Natural killer cell (primary cell): ENCODE data around the gene RUNX2. TPM values are rescaled to one million over a fixed set of nuclear protein-coding genes. Genes with fewer than 3 reads are reported as not detected.

ENCODE experiments used
- ATAC-seq, 3 donors: fragments of 150-1000 bp in 2 of 3; fragments of 200-7000 bp in 1 of 3; cut with Tn5 transposase; 1 replicate in 1 of 3; 2 replicates in 2 of 3; pipeline ENCODE4 v1.10.0; 2021; ENCODE audit warnings: mild to moderate bottlenecking in 2 of 3, moderate library complexity in 2 of 3
- DNase-seq, 2 donors: peaks; one replicate each; pipeline versions ENCODE4 v3.0.0 to v3.0.0-alpha.2; 2013 to 2021; ENCODE audit warnings: mixed read lengths in 1 of 2
- H3K27ac ChIP-seq: one replicate; pipeline ENCODE4 v1.5.1; 2013; ENCODE audit warnings: mild to moderate bottlenecking, low read length
- H3K27me3 ChIP-seq: one replicate; pipeline ENCODE4 v1.6.1; 2013; ENCODE audit warnings: low read length; ENCODE audit not compliant: control insufficient read depth, insufficient read depth
- H3K36me3 ChIP-seq: one replicate; pipeline ENCODE4 v1.6.1; 2013; ENCODE audit warnings: low read length; ENCODE audit not compliant: control insufficient read depth, insufficient read depth
- H3K4me1 ChIP-seq: one replicate; pipeline ENCODE4 v1.6.1; 2013; ENCODE audit warnings: low read length; ENCODE audit not compliant: control insufficient read depth, insufficient read depth
- H3K4me3 ChIP-seq: one replicate; pipeline ENCODE4 v1.5.1; 2013; ENCODE audit warnings: low read length
- H3K9me3 ChIP-seq: one replicate; pipeline ENCODE4 v1.6.1; 2013; ENCODE audit warnings: low read length; ENCODE audit not compliant: control insufficient read depth, insufficient read depth
- H3K27ac Mint-ChIP-seq, 2 donors: one replicate each; pipeline ENCODE4 v1.8.0; 2022; ENCODE audit warnings: mild to moderate bottlenecking in 2 of 2, mixed read lengths in 2 of 2, moderate library complexity in 1 of 2
- H3K27me3 Mint-ChIP-seq, 2 donors: one replicate each; pipeline ENCODE4 v1.8.0; 2022; ENCODE audit warnings: low read depth in 2 of 2, mixed read lengths in 2 of 2
- H3K36me3 Mint-ChIP-seq: one replicate; pipeline ENCODE4 v1.8.0; 2022; ENCODE audit warnings: mixed read lengths
- H3K4me1 Mint-ChIP-seq, 2 donors: one replicate each; pipeline ENCODE4 v1.8.0; 2022; ENCODE audit warnings: mixed read lengths in 2 of 2
- H3K4me3 Mint-ChIP-seq: one replicate; pipeline ENCODE4 v1.8.0; 2022; ENCODE audit warnings: mild to moderate bottlenecking, moderate library complexity, mixed read lengths
- H3K9me3 Mint-ChIP-seq, 2 donors: one replicate each; pipeline ENCODE4 v1.8.0; 2022; ENCODE audit warnings: mixed read lengths in 2 of 2
- CTCF ChIP-seq: fragments of 200-600 bp; IDR thresholded peaks from one replicate; pipeline ENCODE4 v1.8.0; 2022; ENCODE audit warnings: antibody characterized with exemption
- WGBS: methylation state at CpG from one replicate; pipeline ENCODE4 v1.1.7; 2013; ENCODE audit warnings: missing lambda C conversion rate; ENCODE audit not compliant: insufficient coverage; 5-methylcytosine and 5-hydroxymethylcytosine counted together
- intact Hi-C: fragments of 100-400 bp; cut with micrococcal nuclease; formaldehyde crosslinking; loops from one replicate; pipeline ENCODE4 v1.14.2; 2022
- total RNA-seq, 4 donors: library from RNA; stranded (reverse); fragments of 120-200 nt in 1 of 4; gene quantifications; one replicate each; pipeline versions ENCODE4 v1.2.3 to v1.2.4, GENCODE V29; 2013 to 2022

RUNX2 gene
- total RNA-seq, 3 donors from 2014 or later (not counting 1 experiment from before 2014, with no cell fraction given) = 5.0 to 19.2 (median 7.0) TPM

GRCh38 chr6:45448417-45449389 is 120.6 kb downstream of the RUNX2 start:
- DNase-seq (no peak), ATAC-seq (peak; percentile 45 to 67 (median 49))
- H3K4me1 ChIP-seq = peaks cover 46% of the 10 kb centered on the region
- Mint-ChIP-seq H3K9me3 (no peaks in the 10 kb centered on the region), H3K4me1 (peaks cover 12 to 27% of the 10 kb centered on the region in 2 donors), H3K27me3 (peaks cover 10 to 21% of the 10 kb centered on the region in 2 donors), H3K36me3 (no peaks in the 10 kb centered on the region), H3K4me3 (no peak overlapping the region), H3K27ac (peak overlapping the region in 1 of 2 donors; percentile 51)
- H3K4me3 ChIP-seq = no peak overlapping the region
- 64% methylated on average over 7 of the region's 8 CpGs for WGBS
- H3K36me3 ChIP-seq = no peaks in the 10 kb centered on the region
- no peaks in the 10 kb centered on the region for H3K27me3 ChIP-seq
- peak overlapping the region; percentile 8 for H3K27ac ChIP-seq
- intact Hi-C loops = no loop called here
- H3K9me3 ChIP-seq = no peaks in the 10 kb centered on the region
- TF ChIP-seq CTCF = no peak

GRCh38 chr6:45450132-45450531 is 122.0 kb downstream of the RUNX2 start:
- H3K27ac Mint-ChIP-seq = no peak overlapping the region
- H3K4me1 ChIP-seq = peaks cover 39% of the 10 kb centered on the region

GRCh38 chr6:45450831-45451230 is 122.7 kb downstream of the RUNX2 start:
- Histone ChIP-seq H3K27me3 (no peaks in the 10 kb centered on the region), H3K4me1 (peaks cover 32% of the 10 kb centered on the region), H3K36me3 (no peaks in the 10 kb centered on the region), H3K9me3 (no peaks in the 10 kb centered on the region), H3K4me3 (no peak overlapping the region), H3K27ac (no peak overlapping the region)
- DNase-seq (peak in 1 of 2 donors; percentile 48), ATAC-seq (peak in 1 of 3 donors; percentile 35)
- peaks cover 14 to 24% of the 10 kb centered on the region in 2 donors for H3K4me1 Mint-ChIP-seq
- intact Hi-C loops = no loop called here
- peaks cover 10 to 22% of the 10 kb centered on the region in 2 donors for H3K27me3 Mint-ChIP-seq
- no peaks in the 10 kb centered on the region for H3K9me3 Mint-ChIP-seq
- no peak overlapping the region for H3K4me3 Mint-ChIP-seq
- H3K36me3 Mint-ChIP-seq = no peaks in the 10 kb centered on the region
- TF ChIP-seq CTCF = no peak
- WGBS = 36% methylated on average over 3 of the region's 3 CpGs
- no peak overlapping the region for H3K27ac Mint-ChIP-seq

More at GRCh38 chr6:45450132-45450531, 122.0 kb downstream of the RUNX2 start:
- Mint-ChIP-seq H3K36me3 (no peaks in the 10 kb centered on the region), H3K27me3 (peaks cover 10 to 22% of the 10 kb centered on the region in 2 donors), H3K4me1 (peaks cover 17 to 27% of the 10 kb centered on the region in 2 donors), H3K4me3 (no peak overlapping the region), H3K9me3 (no peaks in the 10 kb centered on the region)
- Histone ChIP-seq H3K36me3 (no peaks in the 10 kb centered on the region), H3K27me3 (no peaks in the 10 kb centered on the region), H3K9me3 (no peaks in the 10 kb centered on the region), H3K27ac (no peak overlapping the region), H3K4me3 (no peak overlapping the region)
- TF ChIP-seq CTCF = no peak
- DNase-seq (no peak), ATAC-seq (no peak)
- WGBS = 100% methylated on average over 1 of the region's 4 CpGs
- intact Hi-C loops = no loop called here
